Naive B cell (primary cell): ENCODE measurements around the gene SP7. TPM values are rescaled to one million over a fixed set of nuclear protein-coding genes. Genes with fewer than 3 reads are reported as not detected.

ENCODE experiments used
- ATAC-seq, 2 donors: fragments of 150-1000 bp; cut with Tn5 transposase; 2 replicates each; pipeline ENCODE4 v1.10.0; 2021; ENCODE audit warnings: low read depth in 2 of 2, mild to moderate bottlenecking in 2 of 2, moderate library complexity in 2 of 2
- DNase-seq: peaks from one replicate; pipeline ENCODE4 v3.0.0; 2022
- H3K27ac Mint-ChIP-seq, 6 donors: one replicate each; pipeline ENCODE4 v1.8.0; 2020 to 2022; ENCODE audit warnings: mild to moderate bottlenecking in 6 of 6, mixed read lengths in 6 of 6, moderate library complexity in 5 of 6, inconsistent platforms in 2 of 6
- H3K27me3 Mint-ChIP-seq, 3 donors: one replicate each; pipeline ENCODE4 v1.8.0; 2021 to 2022; ENCODE audit warnings: mixed read lengths in 3 of 3, mild to moderate bottlenecking in 1 of 3
- H3K36me3 Mint-ChIP-seq, 2 donors: one replicate each; pipeline ENCODE4 v1.8.0; 2020 to 2022; ENCODE audit warnings: mixed read lengths in 2 of 2, inconsistent platforms in 1 of 2, mild to moderate bottlenecking in 1 of 2
- H3K4me1 Mint-ChIP-seq, 3 donors: one replicate each; pipeline ENCODE4 v1.8.0; 2020 to 2022; ENCODE audit warnings: mixed read lengths in 3 of 3, inconsistent platforms in 1 of 3, mild to moderate bottlenecking in 1 of 3, moderate library complexity in 1 of 3
- H3K4me3 Mint-ChIP-seq, 8 donors: one replicate each; pipeline ENCODE4 v1.8.0; 2020 to 2022; ENCODE audit warnings: mild to moderate bottlenecking in 8 of 8, mixed read lengths in 8 of 8, moderate library complexity in 8 of 8, inconsistent platforms in 2 of 8
- H3K9me3 Mint-ChIP-seq, 7 donors: one replicate each; pipeline ENCODE4 v1.8.0; 2020 to 2022; ENCODE audit warnings: mixed read lengths in 7 of 7, mild to moderate bottlenecking in 5 of 7, inconsistent platforms in 2 of 7, moderate library complexity in 1 of 7
- polyA plus RNA-seq, 6 donors: library from polyadenylated mRNA; unstranded; fragments of 300-500 nt; fragmentation: Illumina TruSeq; gene quantifications; one replicate each; pipeline ENCODE4 v1.2.3, GENCODE V29; 2021; ENCODE audit warnings: low read depth in 6 of 6

Gene SP7
- polyA plus RNA-seq, 6 donors from 2014 or later: 0.17 to 0.33 (median 0.27) TPM; not detected in 3

DNA sequence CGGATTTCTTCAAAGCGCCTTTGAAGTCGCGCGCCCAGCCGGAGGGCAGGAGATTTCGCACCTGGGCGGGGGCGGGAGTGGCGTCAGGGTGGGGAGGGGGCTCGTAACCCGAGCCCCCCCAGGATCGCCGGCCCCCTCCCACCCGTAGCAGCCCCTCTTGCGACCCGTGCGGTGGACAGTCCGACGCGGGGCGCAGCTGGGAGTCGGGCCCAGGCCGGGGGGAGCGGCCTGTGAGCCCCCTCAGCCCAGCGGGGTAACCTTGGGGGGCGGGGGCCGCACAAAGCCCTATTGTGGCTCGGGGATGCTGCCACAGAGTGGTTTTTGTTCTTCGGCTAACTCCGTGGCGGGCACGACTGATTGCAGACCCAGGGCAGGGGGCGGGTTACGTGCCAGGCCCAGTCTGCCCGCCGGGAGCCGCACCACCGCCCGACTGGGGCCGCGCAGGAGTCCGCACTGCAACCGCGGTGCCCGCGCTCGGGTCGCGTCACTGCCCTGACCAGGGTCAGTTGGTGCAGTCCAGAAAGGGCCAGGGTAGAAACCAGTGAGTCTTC is 10.6 kb downstream of the SP7 start:
- H3K27ac Mint-ChIP-seq: peak overlapping the region in 1 of 6 donors; percentile 93
- H3K4me1 Mint-ChIP-seq: peaks cover 25 to 42% (median 37%) of the 10 kb centered on the region in 3 donors
- peak overlapping the region; percentile 85 to 99 (median 92) for H3K4me3 Mint-ChIP-seq

DNA sequence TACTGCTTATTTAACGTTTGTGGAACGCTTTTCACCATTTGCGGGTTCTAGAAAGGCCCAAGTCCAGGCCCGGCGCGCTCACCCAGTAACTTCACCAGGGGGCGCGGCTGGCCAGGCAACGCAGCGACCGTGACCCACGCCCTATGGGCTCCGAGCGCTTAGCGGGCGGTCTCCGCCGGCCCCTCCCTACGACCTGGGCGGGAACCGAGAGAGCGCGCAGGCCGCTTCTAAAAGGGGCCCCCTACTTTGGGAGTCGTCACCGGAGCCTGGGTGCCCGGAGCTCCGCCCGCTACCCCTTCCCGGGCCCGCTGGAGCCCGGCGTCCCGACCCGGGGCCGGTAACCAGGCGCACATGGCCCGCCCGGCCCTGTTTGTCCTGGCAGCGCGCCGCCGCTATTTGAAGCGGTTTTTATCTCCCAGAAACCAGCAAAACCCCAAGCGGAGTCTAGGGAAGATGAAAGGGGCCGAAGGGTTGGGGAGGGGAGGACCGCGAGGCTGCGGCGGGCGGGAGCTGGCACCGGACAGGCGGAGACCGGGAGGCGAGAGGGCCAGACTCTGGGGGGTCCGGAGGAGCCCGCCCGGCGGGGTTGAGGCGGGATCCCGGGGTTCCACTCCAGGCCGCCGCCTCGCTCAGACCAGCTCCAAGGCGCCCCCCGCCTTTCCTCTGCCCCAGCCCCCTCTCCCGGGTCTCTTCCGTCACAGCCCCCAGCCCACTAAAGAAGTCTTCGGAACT is 11.2 kb downstream of the SP7 start:
- peak; percentile 58 for ATAC-seq
- H3K9me3 Mint-ChIP-seq: no peaks in the 10 kb centered on the region
- peak overlapping the region; percentile 85 to 99 (median 94) for H3K4me3 Mint-ChIP-seq
- H3K27me3 Mint-ChIP-seq: peaks cover 8 to 23% (median 18%) of the 10 kb centered on the region in 3 donors
- peak; percentile 81 for DNase-seq
- peak overlapping the region; percentile 93 to 99 (median 97) for H3K27ac Mint-ChIP-seq
- H3K4me1 Mint-ChIP-seq: peaks cover 31 to 47% (median 43%) of the 10 kb centered on the region in 3 donors
- H3K36me3 Mint-ChIP-seq: peaks cover 0 to 4% of the 10 kb centered on the region in 2 donors

More for the DNA sequence above, 10.6 kb downstream of the SP7 start:
- peaks cover 0 to 4% of the 10 kb centered on the region in 2 donors for H3K36me3 Mint-ChIP-seq
- no peak for DNase-seq
- H3K9me3 Mint-ChIP-seq: no peaks in the 10 kb centered on the region
- ATAC-seq: no peak
- H3K27me3 Mint-ChIP-seq: peaks cover 8 to 24% (median 23%) of the 10 kb centered on the region in 3 donors

DNA sequence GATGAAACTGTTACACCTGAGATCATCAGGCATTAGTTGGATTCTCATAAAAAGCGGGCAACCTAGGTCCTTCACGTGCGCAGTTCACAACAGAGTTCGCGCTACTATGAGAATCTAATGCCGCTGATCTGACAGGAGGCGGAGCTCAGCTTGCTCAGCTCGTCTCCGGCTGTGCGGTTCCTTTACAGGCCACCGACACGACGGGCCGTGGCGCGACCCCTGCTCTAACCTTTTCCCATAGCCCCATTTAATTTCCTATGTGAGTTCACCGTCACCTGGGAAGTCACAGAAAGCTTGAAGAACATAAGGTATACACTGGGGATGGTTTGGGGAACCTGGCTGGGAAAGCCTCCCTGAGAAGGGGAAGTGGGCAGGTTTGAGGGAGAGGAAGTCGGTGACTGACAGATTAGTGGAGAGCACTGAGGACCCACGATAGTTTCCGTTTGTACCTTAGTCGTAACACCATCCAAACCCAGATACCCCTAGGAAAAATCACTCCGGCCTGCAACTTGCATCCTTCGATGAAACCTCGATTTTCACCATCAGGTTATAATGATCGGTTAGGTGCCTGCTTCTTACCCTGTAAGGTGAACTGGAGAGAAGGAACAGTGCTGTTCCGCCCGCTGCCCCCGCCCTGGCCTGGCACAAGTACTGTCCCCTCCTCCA is 11.9 kb downstream of the SP7 start:
- Mint-ChIP-seq H3K4me1 (peaks cover 32 to 47% (median 44%) of the 10 kb centered on the region in 3 donors), H3K27me3 (peaks cover 5 to 18% (median 16%) of the 10 kb centered on the region in 3 donors), H3K4me3 (peak overlapping the region; percentile 85 to 99 (median 94)), H3K27ac (peak overlapping the region; percentile 93 to 99 (median 97)), H3K36me3 (peaks cover 0 to 4% of the 10 kb centered on the region in 2 donors), H3K9me3 (no peaks in the 10 kb centered on the region)
- peak; percentile 75 for DNase-seq
- peak; percentile 49 to 50 for ATAC-seq

DNA sequence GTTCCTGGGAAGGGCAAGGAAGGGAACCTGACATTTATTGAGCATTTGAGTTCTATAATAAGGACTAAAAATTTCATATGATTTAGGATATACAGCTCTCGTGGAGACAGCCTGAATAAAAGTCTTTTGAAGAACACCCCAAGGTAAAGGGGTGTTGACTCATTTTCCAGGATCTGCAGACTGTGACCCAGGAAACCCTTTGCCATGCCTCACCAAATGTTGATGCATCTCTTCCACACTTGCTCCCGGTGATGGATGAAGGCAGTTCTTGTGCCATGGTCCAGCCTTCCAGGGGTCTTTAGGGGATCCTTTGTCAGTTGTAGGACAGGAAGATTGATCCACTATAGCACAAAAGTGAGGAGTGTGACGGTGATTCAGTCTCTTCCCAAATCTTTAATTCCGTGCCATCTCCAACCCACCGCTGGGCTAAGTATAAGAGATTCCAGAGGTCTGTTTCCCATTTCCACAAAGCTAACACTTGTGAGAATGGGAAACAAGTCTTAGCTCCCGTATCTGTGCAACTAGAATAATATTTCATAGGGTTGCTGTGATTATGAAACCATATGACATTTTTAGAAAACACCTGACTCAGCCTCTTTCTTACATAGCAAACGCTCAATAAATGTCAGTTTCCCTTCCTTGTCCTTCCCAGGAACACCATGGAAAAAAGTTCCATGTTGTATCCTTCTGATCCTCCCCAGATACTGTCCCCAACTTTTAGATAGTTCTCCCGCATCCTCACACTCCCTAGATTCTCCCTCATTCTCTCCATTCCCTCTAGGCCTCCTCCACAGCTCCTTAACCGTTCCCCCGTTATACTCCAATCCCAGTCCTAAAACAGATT is 15.6 kb downstream of the SP7 start:
- no peaks in the 10 kb centered on the region for H3K27me3 Mint-ChIP-seq
- ATAC-seq (no peak), DNase-seq (no peak)
- H3K9me3 Mint-ChIP-seq: no peaks in the 10 kb centered on the region
- H3K4me3 Mint-ChIP-seq: peak overlapping the region; percentile 80 to 99 (median 98)
- peaks cover 30 to 38% (median 34%) of the 10 kb centered on the region in 3 donors for H3K4me1 Mint-ChIP-seq
- peak overlapping the region; percentile 90 to 100 (median 99) for H3K27ac Mint-ChIP-seq
- H3K36me3 Mint-ChIP-seq: peaks cover 8% of the 10 kb centered on the region in 2 donors

DNA sequence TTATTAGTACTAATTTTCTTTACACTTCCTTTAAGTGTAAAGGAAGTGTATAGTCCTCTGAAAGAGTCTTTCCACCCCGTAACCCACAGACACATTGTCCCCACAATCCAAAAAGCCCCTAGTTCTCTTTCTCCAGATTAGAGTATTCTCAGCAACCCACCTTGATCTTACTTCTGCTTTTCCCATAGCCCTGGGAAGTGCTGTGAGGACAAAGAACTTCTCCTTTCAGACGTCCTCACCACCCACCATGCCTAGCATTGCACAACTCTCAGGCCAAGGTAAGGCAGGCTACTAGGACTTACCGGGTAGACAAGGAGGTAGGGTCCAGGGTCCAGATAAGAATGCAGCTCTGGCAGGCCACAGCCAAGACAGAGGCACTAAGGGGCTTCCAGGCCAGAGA is 22.2 kb downstream of the SP7 start:
- ATAC-seq (peak; percentile 60 to 61), DNase-seq (no peak)
- H3K9me3 Mint-ChIP-seq: no peaks in the 10 kb centered on the region
- H3K27ac Mint-ChIP-seq: peak overlapping the region in 5 of 6 donors; percentile 2 to 96 (median 65)
- H3K4me3 Mint-ChIP-seq: no peak overlapping the region
- H3K4me1 Mint-ChIP-seq: peaks cover 0 to 10% (median 10%) of the 10 kb centered on the region in 3 donors
- peaks cover 5 to 14% of the 10 kb centered on the region in 2 donors for H3K36me3 Mint-ChIP-seq
- no peaks in the 10 kb centered on the region for H3K27me3 Mint-ChIP-seq

DNA sequence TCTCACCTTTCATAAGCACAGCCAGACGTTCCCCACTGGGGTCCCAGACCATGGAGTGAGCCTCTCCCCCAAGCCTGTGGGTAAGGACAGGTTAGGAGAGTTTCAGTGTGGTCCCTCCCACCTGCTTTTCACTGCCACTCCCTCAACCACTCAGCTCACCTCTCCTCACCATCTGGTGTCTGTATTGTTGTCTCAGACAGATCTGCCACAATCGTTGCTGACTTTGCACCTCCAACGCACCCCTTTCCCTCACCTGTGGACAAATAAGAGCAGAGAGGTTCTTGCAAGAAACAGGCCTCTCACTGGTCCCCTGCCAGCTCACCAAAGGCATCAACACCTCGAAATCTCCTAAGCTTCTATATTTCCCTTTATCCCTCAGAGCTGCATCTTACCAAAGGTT is 27.9 kb downstream of the SP7 start:
- peak overlapping the region in 2 of 6 donors; percentile 22 to 70 for H3K27ac Mint-ChIP-seq
- no peaks in the 10 kb centered on the region for H3K27me3 Mint-ChIP-seq
- no peak overlapping the region for H3K4me3 Mint-ChIP-seq
- H3K4me1 Mint-ChIP-seq: peaks cover 0 to 7% (median 1%) of the 10 kb centered on the region in 3 donors
- ATAC-seq: no peak
- H3K36me3 Mint-ChIP-seq: peaks cover 11 to 20% of the 10 kb centered on the region in 2 donors
- H3K9me3 Mint-ChIP-seq: no peaks in the 10 kb centered on the region
- no peak for DNase-seq

DNA sequence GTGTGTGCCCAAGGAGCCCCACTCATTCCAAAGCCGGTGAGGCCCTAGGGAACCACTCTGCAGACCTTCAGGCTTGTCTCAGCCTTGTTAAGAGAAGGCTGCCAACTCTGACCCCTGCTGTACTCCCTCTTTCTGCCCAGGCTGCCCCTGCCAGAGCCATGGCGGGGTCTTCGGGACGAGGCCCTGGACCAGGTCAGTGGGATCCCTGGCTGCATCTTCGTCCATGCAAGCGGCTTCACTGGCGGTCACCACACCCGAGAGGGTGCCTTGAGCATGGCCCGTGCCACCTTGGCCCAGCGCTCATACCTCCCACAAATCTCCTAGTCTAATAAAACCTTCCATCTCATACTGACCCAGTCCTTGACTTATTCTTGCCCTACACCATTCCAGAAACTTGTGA is 29.3 kb downstream of the SP7 start:
- Mint-ChIP-seq H3K27ac (peak overlapping the region in 2 of 6 donors; percentile 20 to 73), H3K9me3 (no peaks in the 10 kb centered on the region), H3K36me3 (peaks cover 17 to 31% of the 10 kb centered on the region in 2 donors), H3K4me1 (peaks cover 10 to 15% (median 14%) of the 10 kb centered on the region in 3 donors), H3K4me3 (no peak overlapping the region), H3K27me3 (no peaks in the 10 kb centered on the region)
- no peak for ATAC-seq
- no peak for DNase-seq

DNA sequence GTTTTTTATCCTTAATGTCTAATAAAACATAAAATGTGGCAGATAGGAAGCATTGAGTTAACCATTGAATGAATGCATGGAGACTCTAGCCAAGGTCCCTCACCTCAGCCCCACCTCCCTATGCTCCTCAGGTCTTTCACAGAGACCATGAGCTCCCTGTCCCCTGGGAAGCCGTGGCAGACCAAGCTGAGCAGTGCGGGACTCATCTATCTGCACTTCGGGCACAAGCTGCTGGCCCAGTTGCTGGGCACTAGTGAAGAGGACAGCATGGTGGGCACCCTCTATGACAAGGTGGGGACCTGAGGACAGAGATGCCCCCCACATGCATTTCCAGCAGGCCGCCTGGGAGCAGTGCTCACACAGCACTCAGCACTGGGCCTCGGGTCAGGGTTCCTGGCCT is 33.3 kb downstream of the SP7 start:
- no peak for DNase-seq
- Mint-ChIP-seq H3K4me3 (peak overlapping the region in 5 of 8 donors; percentile 11 to 95 (median 64)), H3K4me1 (peaks cover 36 to 42% (median 41%) of the 10 kb centered on the region in 3 donors), H3K27me3 (no peaks in the 10 kb centered on the region), H3K27ac (peak overlapping the region in 3 of 6 donors; percentile 26 to 58 (median 44)), H3K9me3 (no peaks in the 10 kb centered on the region), H3K36me3 (peaks cover 17 to 23% of the 10 kb centered on the region in 2 donors)
- ATAC-seq: no peak

DNA sequence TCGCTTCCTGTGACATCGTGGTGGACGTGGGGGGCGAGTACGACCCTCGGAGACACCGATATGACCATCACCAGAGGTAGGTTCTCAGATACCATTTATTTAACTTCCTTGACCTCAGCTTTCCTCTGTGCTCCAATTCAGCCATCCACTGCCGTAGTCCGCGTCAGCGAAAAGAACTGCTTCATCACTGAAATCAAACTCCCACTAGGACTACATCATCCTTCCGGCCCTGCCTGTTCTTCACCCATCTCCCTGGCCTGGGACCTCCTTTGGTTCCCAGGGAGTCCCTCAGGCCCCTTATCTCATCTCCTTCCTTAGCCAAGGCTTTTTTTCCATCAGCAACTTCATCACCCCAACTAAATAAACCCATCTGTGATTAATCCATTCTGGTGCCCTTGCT is 36.0 kb downstream of the SP7 start:
- Mint-ChIP-seq H3K27me3 (no peaks in the 10 kb centered on the region), H3K27ac (peak overlapping the region; percentile 83 to 97 (median 94)), H3K4me3 (peak overlapping the region; percentile 91 to 100 (median 99)), H3K4me1 (peaks cover 40 to 68% (median 65%) of the 10 kb centered on the region in 3 donors), H3K9me3 (no peaks in the 10 kb centered on the region), H3K36me3 (peaks cover 6 to 10% of the 10 kb centered on the region in 2 donors)
- no peak for DNase-seq
- no peak for ATAC-seq

DNA sequence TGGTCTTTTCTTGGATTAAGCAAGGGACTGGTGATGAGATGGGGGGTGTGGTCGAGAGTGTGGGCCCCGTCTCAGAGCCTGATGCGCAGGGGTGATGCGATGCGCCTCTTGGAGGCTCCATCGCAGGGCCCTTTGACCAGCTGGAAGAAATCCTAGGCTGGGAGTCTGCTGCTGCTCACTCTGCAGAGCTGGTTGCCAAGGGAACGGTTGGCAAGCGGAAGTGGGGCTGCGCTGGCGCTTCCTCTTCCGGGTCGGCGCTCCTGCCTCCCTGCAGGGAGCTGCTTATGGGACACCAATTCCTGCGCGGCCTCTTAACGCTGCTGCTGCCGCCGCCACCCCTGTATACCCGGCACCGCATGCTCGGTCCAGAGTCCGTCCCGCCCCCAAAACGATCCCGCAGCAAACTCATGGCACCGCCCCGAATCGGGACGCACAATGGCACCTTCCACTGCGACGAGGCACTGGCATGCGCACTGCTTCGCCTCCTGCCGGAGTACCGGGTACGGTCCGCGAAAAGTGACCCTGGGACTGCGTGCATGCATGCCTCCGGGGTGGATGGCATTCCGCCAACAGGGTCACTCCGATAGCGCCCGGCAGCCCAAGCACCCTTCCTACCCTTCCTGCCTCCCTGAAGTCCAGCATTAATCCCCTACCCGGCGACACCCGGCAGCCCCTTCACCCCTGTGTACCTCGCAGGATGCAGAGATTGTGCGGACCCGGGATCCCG is 36.5 kb downstream of the SP7 start, which contains the start of gene MYG1:
Gene MYG1, plus strand, starts transcription at position 242 of the 727 bp plus-strand sequence. Its CDS starts 43 bp downstream, at position 285.
- Mint-ChIP-seq H3K4me1 (peaks cover 40 to 74% (median 70%) of the 10 kb centered on the region in 3 donors), H3K4me3 (peak within 1 kb of the TSS; percentile 91 to 100 (median 99)), H3K27ac (peak within 1 kb of the TSS; percentile 83 to 97 (median 95)), H3K9me3 (no peaks in the 10 kb centered on the region), H3K27me3 (no peaks in the 10 kb centered on the region), H3K36me3 (peaks cover 6 to 10% of the 10 kb centered on the region in 2 donors)
- ATAC-seq (peak; percentile 65 to 71), DNase-seq (peak; percentile 80)

DNA sequence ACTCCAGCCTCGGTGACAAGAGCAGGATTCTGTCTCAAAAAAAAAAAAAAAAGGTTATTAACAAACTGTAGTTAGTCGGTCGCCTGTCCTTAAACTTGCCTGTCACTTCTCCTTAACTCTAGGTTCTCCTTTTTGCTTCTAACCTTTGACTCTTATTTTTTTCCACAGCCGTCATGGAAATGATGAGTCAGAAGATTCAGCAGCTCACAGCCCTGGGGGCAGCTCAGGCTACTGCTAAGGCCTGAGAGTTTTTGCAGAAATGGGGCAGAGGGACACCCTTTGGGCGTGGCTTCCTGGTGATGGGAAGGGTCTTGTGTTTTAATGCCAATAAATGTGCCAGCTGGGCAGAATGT is 37.1 kb downstream of the SP7 start:
- ATAC-seq: no peak
- Mint-ChIP-seq H3K27me3 (no peaks in the 10 kb centered on the region), H3K27ac (peak overlapping the region; percentile 83 to 97 (median 93)), H3K4me1 (peaks cover 40 to 75% (median 70%) of the 10 kb centered on the region in 3 donors), H3K9me3 (no peaks in the 10 kb centered on the region), H3K36me3 (peaks cover 6 to 10% of the 10 kb centered on the region in 2 donors), H3K4me3 (peak overlapping the region; percentile 91 to 100 (median 99))
- no peak for DNase-seq

DNA sequence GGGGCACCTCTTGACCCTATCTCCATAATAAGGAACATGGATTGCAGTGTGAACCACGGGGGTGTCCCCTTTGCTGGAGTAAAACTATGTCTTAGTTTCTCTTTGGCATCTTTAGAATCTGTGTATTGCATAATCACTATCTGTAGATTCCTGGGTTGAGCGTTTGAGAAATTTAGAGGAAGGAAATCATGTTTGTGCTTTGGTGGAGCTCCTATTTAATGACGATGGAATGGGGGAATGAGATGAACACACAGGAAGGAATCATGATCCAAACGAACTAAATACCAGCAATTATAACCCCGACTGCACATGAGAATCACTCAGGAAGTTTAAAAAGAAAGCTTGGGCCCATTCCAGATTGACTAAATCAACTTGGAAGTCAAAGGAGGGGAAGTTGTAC is 38.0 kb downstream of the SP7 start:
- Mint-ChIP-seq H3K4me3 (peak overlapping the region in 5 of 8 donors; percentile 6 to 98 (median 76)), H3K27me3 (no peaks in the 10 kb centered on the region), H3K4me1 (peaks cover 40 to 73% (median 70%) of the 10 kb centered on the region in 3 donors), H3K36me3 (peaks cover 6 to 10% of the 10 kb centered on the region in 2 donors), H3K9me3 (no peaks in the 10 kb centered on the region), H3K27ac (peak overlapping the region in 4 of 6 donors; percentile 53 to 96 (median 72))
- ATAC-seq (no peak), DNase-seq (no peak)
